ENCODE measurements around the gene ERCC1. TPM values are rescaled to one million over a fixed set of nuclear protein-coding genes. Genes with fewer than 3 reads are reported as not detected.

The ERCC1 gene
- total and polyA plus RNA-seq, 2 of the 13 experiments (the other 11 are each of a cell fraction or from before 2014, with no cell fraction given): 40.0 to 66.4 TPM

DNA sequence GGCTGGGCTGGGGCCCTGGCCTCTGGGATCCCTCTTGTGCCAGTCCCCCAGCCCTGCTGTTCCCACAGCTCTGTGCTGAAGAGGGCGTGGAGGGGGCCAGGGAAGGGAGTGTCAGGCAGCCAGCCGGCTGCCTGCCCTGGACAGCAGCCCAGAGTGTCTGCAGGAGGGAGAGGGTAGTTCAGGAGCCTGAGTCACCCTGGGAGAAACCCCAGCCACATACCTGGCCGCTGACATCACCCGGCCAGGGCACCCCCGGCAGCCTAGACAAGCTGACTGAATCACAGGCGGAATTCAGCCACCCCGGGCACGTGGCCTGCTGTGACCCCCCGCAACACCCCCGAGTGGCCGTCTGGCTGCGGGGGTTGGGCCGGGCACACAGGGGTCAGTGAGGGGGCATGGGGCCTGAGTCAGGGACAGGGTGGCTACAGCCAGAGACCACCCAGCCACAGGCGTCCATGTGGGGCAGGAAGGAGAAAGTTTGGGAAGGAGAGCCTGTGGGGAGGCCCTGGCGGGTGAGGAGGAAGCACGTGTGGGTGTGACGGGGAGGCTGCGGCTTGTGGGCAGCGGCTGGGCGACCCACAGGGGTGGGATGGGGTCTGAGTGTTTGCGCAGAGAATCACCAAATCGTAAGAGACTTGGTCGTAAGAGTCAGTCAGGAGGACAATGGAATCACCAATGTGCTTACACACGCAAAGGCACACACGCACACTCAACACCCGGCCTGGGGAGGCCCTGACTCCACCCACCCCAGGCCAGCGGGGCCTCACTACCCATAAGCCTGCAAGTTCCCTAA is 32.2 kb upstream of the ERCC1 start (continued):
- TF ChIP-seq ZNF687 (CRISPR knock-in tag; IDR thresholded peaks at IDR 0.05) (peak; percentile 91), NR1H2 (CRISPR knock-in tag; IDR thresholded peaks at IDR 0.05; ENCODE audit: borderline replicate concordance, low read depth) (no peak), ATF7-NPFF (CRISPR knock-in tag; IDR thresholded peaks at IDR 0.05; ENCODE audit: low read depth) (0 out of 2 replicates have a peak, but pooled peaks have one; percentile 75), HNF1B (CRISPR knock-in tag; IDR thresholded peaks at IDR 0.05) (peak; percentile 85), ISL2 (CRISPR knock-in tag; IDR thresholded peaks at IDR 0.05) (peak; percentile 41; the same call in 1 of the 2 replicates), KDM6A (CRISPR knock-in tag; IDR thresholded peaks at IDR 0.05; ENCODE audit: low read depth) (0 out of 2 replicates have a peak, but pooled peaks have one; percentile 38), ZNF530 (CRISPR knock-in tag; IDR thresholded peaks at IDR 0.05; ENCODE audit: low read depth) (no peak), EP300 (IDR thresholded peaks at IDR 0.05; ENCODE audit: low read depth in 2 of 2, low read length in 2 of 2) (peak; percentile 39 to 47; a peak in 1 of 4 replicates), EP300 (CRISPR knock-in tag; IDR thresholded peaks at IDR 0.05; ENCODE audit: borderline replicate concordance) (no peak), MTERF4 (CRISPR knock-in tag; IDR thresholded peaks at IDR 0.05) (no peak), ZNF768 (CRISPR knock-in tag; IDR thresholded peaks at IDR 0.05) (peak; percentile 78; the same call in 1 of the 2 replicates), KDM3A (CRISPR knock-in tag; IDR thresholded peaks at IDR 0.05; ENCODE audit: low read depth) (0 out of 2 replicates have a peak, but pooled peaks have one; percentile 59), SALL1 (CRISPR knock-in tag; IDR thresholded peaks at IDR 0.05) (peak; percentile 80)
